K562 (cell line): ENCODE results near the gene SHC1. TPM values are rescaled to one million over a fixed set of nuclear protein-coding genes. Genes with fewer than 3 reads are reported as not detected.

Experiments
- DEAF1 ChIP-seq: fragments of 450-650 bp; formaldehyde crosslinking; IDR thresholded peaks from 2 replicates; pipeline ENCODE4 v1.4.0; 2020; ENCODE audit warnings: mild to moderate bottlenecking, moderate library complexity
- DPF2 ChIP-seq: fragments of 450-650 bp; IDR thresholded peaks from 2 replicates; pipeline ENCODE4 v1.6.1; 2016
- GTF2F1 ChIP-seq: IDR thresholded peaks from 2 replicates; pipeline ENCODE4 v1.6.1; 2011; ENCODE audit warnings: low read depth, low read length, improper control_type of control experiment
- HNRNPLL ChIP-seq: fragments of 200-400 bp; formaldehyde crosslinking; IDR thresholded peaks from 2 replicates; pipeline ENCODE4 v1.6.1; 2017; ENCODE audit warnings: low read length, low read depth, mild to moderate bottlenecking; ENCODE audit not compliant: poor library complexity, severe bottlenecking
- MYNN ChIP-seq, 2 experiments: sonication (generic); formaldehyde crosslinking in 1 of 2; IDR thresholded peaks; 2 replicates each; pipeline versions ENCODE4 v1.5.0 to v1.6.1; 2016 to 2020; ENCODE audit warnings: antibody characterized with exemption in 1 of 2, missing genetic modification reagents in 1 of 2
- NFRKB ChIP-seq: fragments of 450-650 bp; IDR thresholded peaks from 2 replicates; pipeline ENCODE4 v1.6.1; 2016; ENCODE audit warnings: low read depth
- PKNOX1 ChIP-seq: fragments of 450-650 bp; IDR thresholded peaks from 2 replicates; pipeline ENCODE4 v1.6.1; 2016
- RBFOX2 ChIP-seq: fragments of 200-400 bp; formaldehyde crosslinking; IDR thresholded peaks from 2 replicates; pipeline ENCODE4 v1.6.1; 2017; ENCODE audit warnings: low read depth, mild to moderate bottlenecking, low read length, moderate library complexity
- SREBF2 ChIP-seq: sonication (generic); formaldehyde crosslinking; IDR thresholded peaks from 2 replicates; pipeline ENCODE4 v1.4.0; 2020; ENCODE audit warnings: mild to moderate bottlenecking, missing genetic modification reagents
- XRCC5 ChIP-seq: fragments of 200-400 bp; formaldehyde crosslinking; IDR thresholded peaks from 2 replicates; pipeline ENCODE4 v1.6.1; 2017; ENCODE audit warnings: low read depth, mild to moderate bottlenecking, low read length
- ZC3H4 ChIP-seq: sonication (generic); formaldehyde crosslinking; IDR thresholded peaks from 2 replicates; pipeline ENCODE4 v1.9.0; 2021; ENCODE audit warnings: missing genetic modification reagents, borderline replicate concordance
- ZNF165 ChIP-seq: fragments of 250-450 bp; sonication (Bioruptor Pico); IDR thresholded peaks from 2 replicates; pipeline ENCODE4 v1.4.0; 2020; ENCODE audit warnings: borderline replicate concordance
- ZNF511 ChIP-seq: sonication (generic); formaldehyde crosslinking; IDR thresholded peaks from 2 replicates; pipeline ENCODE4 v1.8.0; 2022; ENCODE audit warnings: mild to moderate bottlenecking, missing genetic modification reagents
- ZNF740 ChIP-seq, 3 experiments: fragments of 200-800 bp in 1 of 3; sonication (Bioruptor generic) in 1 of 3; sonication (generic) in 1 of 3; formaldehyde crosslinking in 1 of 3; IDR thresholded peaks; 2 replicates each; pipeline versions ENCODE4 v1.6.1 to v1.8.0; 2016 to 2022; ENCODE audit warnings: mild to moderate bottlenecking in 2 of 3, missing compliant biosample characterization in 2 of 3, missing genetic modification characterization in 2 of 3, missing genetic modification reagents in 1 of 3
- polyA plus RNA-seq, 8 experiments: library from polyadenylated mRNA; depleted of rRNA in 4 of 8; stranded (reverse) in 5 of 8; unstranded in 3 of 8; fragments of >200 nt; fragmentation: Nextera tagmentation in 2 of 8; fragmentation: Illumina TruSeq in 1 of 8; extraction: Ambion mirVana in 2 of 8; extraction: Trizol in 1 of 8; gene quantifications; 2 replicates each; pipeline versions ENCODE4 v1.2.1 to v1.2.3, GENCODE V29; 2011 to 2014; ENCODE audit warnings: inconsistent platforms in 1 of 8, missing spikeins in 1 of 8
- total RNA-seq, 7 experiments: library from RNA; depleted of rRNA in 6 of 7; stranded (reverse); fragments of >200 nt in 6 of 7; fragmentation: Illumina TruSeq in 2 of 7; extraction: Trizol in 2 of 7; gene quantifications; 2 replicates each; pipeline versions ENCODE4 v1.2.1 to v1.2.3, GENCODE V29; 2011 to 2021; ENCODE audit warnings: low replicate concordance in 1 of 7

SHC1 gene
- total and polyA plus RNA-seq, 9 of the 15 experiments (the other 6 are each of a cell fraction or from before 2014, with no cell fraction given): 4.1 to 113 (median 51.9) TPM

- TF ChIP-seq ZNF740 (CRISPR knock-in tag; IDR thresholded peaks at IDR 0.05) (peak; percentile 50; the same call in 1 of the 2 replicates), ZNF740 (tag; IDR thresholded peaks at IDR 0.05) (peak in 1 of 2 experiments; percentile 54; a peak in 2 of 4 replicates), ZC3H4 (peak; percentile 45; the same call in 1 of the 2 replicates), ZNF165 (CRISPR knock-in tag) (no peak), RBFOX2 (peak; percentile 68), HNRNPLL (no peak), GTF2F1 (no peak), PKNOX1 (peak; percentile 48), ZNF511 (CRISPR knock-in tag) (peak; percentile 11; the same call in 1 of the 2 replicates), DPF2 (peak; percentile 24; the same call in 1 of the 2 replicates), XRCC5 (0 out of 2 replicates have a peak, but pooled peaks have one; percentile 18), MYNN (IDR thresholded peaks at IDR 0.05) (no peak), MYNN (CRISPR knock-in tag; IDR thresholded peaks at IDR 0.05) (no peak), SREBF2 (CRISPR knock-in tag) (no peak), NFRKB (0 out of 2 replicates have a peak, but pooled peaks have one; percentile 26), DEAF1 (CRISPR knock-in tag) (no peak)
Observed at GRCh38 chr1:154962156-154962749, 8.3 kb downstream of the SHC1 start (continued).
